Measurements from ENCODE around the gene SLC25A21. TPM values are rescaled to one million over a fixed set of nuclear protein-coding genes. Genes with fewer than 3 reads are reported as not detected.

Gene SLC25A21
- total RNA-seq, 1 experiment from 2014 or later: 7.1 TPM

DNA sequence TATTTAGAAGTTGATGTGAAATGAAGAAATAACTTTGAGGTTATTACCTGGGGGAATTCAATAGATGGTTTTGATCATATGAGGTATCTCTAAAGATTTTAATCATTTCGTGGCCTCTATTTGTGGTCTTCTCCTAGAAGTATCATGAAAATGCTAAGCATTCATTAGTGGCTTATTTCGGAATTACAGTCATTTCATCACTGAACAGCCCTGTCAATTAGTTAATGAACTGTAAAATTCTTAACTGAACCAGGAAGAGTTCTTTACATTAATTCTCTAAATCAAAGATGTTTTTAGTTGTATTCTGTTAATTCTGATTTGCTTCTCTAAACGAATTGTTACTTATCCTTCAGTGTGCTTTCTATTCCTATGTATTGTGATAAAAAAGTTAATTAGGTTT lies 261.8 kb downstream of the SLC25A21 start:
- H3K56ac ChIP-seq (ENCODE audit: insufficient read length, low read depth, low read length): no peak overlapping the region
- H3K23ac ChIP-seq (ENCODE audit: insufficient read length, low read depth, low read length): no peak overlapping the region
- no peak for DNase-seq
- no peaks in the 10 kb centered on the region for H3K79me2 ChIP-seq (ENCODE audit: insufficient read depth, low read length)
- H2BK12ac ChIP-seq (ENCODE audit: insufficient read length, low read depth, low read length): no peak overlapping the region
- Mint-ChIP-seq H3K27ac (no peak overlapping the region), H3K36me3 (ENCODE audit: insufficient read depth in 1 of 3, low read depth in 3 of 3) (no peaks in the 10 kb centered on the region; a peak in 1 of 7 replicates), H3K27me3 (ENCODE audit: low read depth) (peaks cover 3% of the 10 kb centered on the region; the same call in 1 of the 2 replicates), H3K4me1 (peaks cover 0 to 3% of the 10 kb centered on the region in 2 experiments; a peak in 2 of 4 replicates), H3K4me3 (no peak overlapping the region), H3K9me3 (no peaks in the 10 kb centered on the region)
- no peak overlapping the region for H3K4me2 ChIP-seq (ENCODE audit: insufficient read depth, insufficient read length, low read length)
- H2BK5ac ChIP-seq (ENCODE audit: insufficient read length, low read length): no peak overlapping the region
- H2BK120ac ChIP-seq (ENCODE audit: low read depth, low read length, poor library complexity, severe bottlenecking): no peak overlapping the region
- no peak overlapping the region for H2AFZ ChIP-seq (ENCODE audit: low read length)
- no peak overlapping the region for H3K14ac ChIP-seq (ENCODE audit: insufficient read depth, low read length)
- H3K18ac ChIP-seq (ENCODE audit: insufficient read length, low read depth, low read length): no peak overlapping the region
- no peaks in the 10 kb centered on the region for H3K27me3 ChIP-seq (ENCODE audit: insufficient read depth, low read length)
- H3K27ac ChIP-seq (ENCODE audit: insufficient read length, low read depth, low read length): no peak overlapping the region
- H3K23me2 ChIP-seq (ENCODE audit: insufficient read length, low read depth, low read length, poor library complexity, severe bottlenecking): no peaks in the 10 kb centered on the region
- no CpG with 5 or more reads among the region's 3 CpGs for WGBS (ENCODE audit: extremely low coverage, insufficient read length, low lambda C conversion rate)
- H2BK15ac ChIP-seq (ENCODE audit: low read depth, low read length): no peak overlapping the region
- no peaks in the 10 kb centered on the region for H3K4me1 ChIP-seq (ENCODE audit: insufficient read depth, low read length)
- no peak overlapping the region for H3K9ac ChIP-seq (ENCODE audit: extremely low read depth, insufficient read length, low read length)
- H3K9me3 ChIP-seq (ENCODE audit: control insufficient read depth, low read depth, low read length): no peaks in the 10 kb centered on the region
- H4K5ac ChIP-seq (ENCODE audit: insufficient read length, low read depth, low read length): no peak overlapping the region
- no peak overlapping the region for H4K91ac ChIP-seq (ENCODE audit: insufficient read length, low read depth, low read length)
- H4K8ac ChIP-seq (replicated peaks; ENCODE audit: insufficient read length, low read depth, low read length): no peak overlapping the region
- no peak overlapping the region for H3T11ph ChIP-seq (ENCODE audit: low read length)
- no peak overlapping the region for H3K4ac ChIP-seq (ENCODE audit: low read depth, low read length)
- no peak overlapping the region for H2AK5ac ChIP-seq (ENCODE audit: insufficient read length, low read length)
- TF ChIP-seq, protein P1, sequence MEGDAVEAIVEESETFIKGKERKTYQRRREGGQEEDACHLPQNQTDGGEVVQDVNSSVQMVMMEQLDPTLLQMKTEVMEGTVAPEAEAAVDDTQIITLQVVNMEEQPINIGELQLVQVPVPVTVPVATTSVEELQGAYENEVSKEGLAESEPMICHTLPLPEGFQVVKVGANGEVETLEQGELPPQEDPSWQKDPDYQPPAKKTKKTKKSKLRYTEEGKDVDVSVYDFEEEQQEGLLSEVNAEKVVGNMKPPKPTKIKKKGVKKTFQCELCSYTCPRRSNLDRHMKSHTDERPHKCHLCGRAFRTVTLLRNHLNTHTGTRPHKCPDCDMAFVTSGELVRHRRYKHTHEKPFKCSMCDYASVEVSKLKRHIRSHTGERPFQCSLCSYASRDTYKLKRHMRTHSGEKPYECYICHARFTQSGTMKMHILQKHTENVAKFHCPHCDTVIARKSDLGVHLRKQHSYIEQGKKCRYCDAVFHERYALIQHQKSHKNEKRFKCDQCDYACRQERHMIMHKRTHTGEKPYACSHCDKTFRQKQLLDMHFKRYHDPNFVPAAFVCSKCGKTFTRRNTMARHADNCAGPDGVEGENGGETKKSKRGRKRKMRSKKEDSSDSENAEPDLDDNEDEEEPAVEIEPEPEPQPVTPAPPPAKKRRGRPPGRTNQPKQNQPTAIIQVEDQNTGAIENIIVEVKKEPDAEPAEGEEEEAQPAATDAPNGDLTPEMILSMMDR (conservative IDR thresholded peaks at IDR 0.05): no peak
- no peaks in the 10 kb centered on the region for H3K79me1 ChIP-seq (ENCODE audit: insufficient read depth, low read depth, low read length, poor library complexity, severe bottlenecking)
- H4K20me1 ChIP-seq (ENCODE audit: control insufficient read depth, insufficient read depth, insufficient read length): no peaks in the 10 kb centered on the region
- no peak overlapping the region for H2BK20ac ChIP-seq (ENCODE audit: low read depth, low read length, poor library complexity, severe bottlenecking)

Data from H9 (cell line).